EL (cell line): ENCODE measurements around the gene MID1.

Experiments used
- DNase-seq: peaks from one replicate; pipeline ENCODE4 v3.0.0-alpha.2; 2016

MID1 gene

GRCh38 chrX:10620121-10620699 is at the start of gene MID1:
MID1 (minus strand) TSS chrX:10620585; CDS start chrX:10567547, 53,038 bp downstream.
- peak; percentile 76 for DNase-seq

DNA sequence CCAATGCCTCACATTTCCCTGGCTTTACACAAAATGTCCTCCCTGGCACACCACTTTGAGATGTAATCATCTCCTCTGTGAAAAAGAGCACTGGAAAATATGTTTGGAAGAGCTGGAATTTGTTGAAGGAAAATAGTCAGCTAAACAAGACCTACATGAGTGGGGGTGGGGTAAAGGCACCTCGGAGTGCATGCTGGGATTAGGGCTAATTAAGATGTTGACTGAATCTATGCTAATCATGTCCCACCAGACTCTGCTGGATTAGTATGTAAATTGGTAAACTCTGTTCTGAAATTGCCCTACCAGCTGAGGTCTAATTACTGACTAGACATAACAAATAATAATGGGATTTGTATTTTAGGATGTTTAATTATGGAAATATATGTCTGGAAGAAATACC is 46.8 kb upstream of the MID1 start:
- DNase-seq = no peak

- no peak for DNase-seq
Observed at GRCh38 chrX:10666102-10666501, 45.7 kb upstream of the MID1 start.

GRCh38 chrX:10665681-10666080 is 45.3 kb upstream of the MID1 start:
- no peak for DNase-seq

DNA sequence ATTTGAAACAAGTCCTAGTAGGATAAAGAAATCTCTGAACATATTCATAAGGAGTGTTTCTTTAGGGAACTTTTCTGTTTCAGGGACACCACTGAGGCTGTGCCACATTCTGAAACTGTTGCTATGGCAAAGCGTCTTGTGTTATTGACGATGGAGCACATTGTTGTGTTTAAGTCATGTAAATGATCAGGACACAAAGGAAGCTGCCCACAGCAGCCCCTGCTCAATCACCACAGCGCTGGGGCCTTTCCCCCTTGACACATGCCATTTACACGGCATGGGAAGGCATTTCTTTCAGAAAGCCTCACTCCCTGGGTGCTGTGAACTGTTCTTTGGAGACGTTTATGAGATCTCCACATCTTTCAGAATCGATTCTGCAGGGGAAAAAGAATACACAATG is 39.8 kb upstream of the MID1 start:
- DNase-seq = no peak

DNA sequence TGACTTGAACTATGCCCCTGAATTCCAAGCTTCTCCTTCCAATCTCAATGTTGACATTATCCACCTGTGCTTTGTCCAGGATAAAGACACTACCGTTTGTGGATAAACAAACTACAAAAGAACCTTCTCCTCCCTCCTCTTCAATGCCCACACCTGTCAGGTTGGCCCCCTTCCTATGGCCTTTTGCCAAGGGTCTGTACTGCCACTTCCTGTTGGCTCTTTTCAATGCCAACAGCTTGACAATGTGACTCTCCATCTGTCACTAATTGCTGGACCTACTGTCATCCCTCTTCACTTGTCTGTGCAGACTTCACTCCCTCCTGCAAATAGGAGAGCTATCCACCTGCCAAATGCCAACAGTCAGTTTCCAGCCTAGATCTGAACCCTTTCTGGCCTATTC is 35.8 kb upstream of the MID1 start:
- DNase-seq = no peak

DNA sequence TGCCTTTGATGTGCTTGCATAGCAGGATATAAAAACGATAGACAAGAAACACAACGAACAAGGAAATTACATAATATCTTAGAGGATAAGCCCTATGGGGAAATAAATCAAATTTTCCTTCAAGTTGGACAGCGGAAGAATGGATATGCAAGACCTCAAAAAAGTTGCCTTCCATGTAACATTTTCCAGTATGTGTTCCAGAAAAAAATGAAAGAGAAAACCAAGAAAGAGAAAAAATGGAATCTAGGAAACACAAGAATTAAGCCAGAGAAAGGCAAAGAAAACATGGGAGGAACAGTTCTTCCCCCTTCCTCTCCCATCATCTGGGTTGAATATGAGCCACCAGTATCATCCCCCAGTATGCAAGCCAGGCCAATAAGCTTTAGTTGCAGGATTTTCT is 34.6 kb upstream of the MID1 start:
- no peak for DNase-seq

DNA sequence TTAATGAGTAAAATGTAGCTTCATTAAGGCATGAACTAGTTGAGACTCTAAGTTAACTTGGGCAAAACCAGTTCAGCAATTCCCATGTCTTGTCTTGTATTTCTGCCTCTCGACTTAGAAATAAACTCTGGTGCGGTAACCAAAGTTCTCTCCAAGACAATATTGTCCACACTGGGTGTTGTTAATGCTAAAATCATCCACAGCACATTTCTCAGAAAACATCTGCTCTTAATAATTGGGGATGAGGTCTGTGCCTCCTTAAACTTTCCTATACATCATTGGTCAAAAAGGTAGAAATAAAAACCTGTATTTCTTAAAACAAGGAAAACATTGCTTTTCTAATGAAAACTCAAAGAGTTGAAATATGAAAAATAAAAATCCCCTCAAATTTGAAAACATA is 32.9 kb upstream of the MID1 start:
- no peak for DNase-seq

DNA sequence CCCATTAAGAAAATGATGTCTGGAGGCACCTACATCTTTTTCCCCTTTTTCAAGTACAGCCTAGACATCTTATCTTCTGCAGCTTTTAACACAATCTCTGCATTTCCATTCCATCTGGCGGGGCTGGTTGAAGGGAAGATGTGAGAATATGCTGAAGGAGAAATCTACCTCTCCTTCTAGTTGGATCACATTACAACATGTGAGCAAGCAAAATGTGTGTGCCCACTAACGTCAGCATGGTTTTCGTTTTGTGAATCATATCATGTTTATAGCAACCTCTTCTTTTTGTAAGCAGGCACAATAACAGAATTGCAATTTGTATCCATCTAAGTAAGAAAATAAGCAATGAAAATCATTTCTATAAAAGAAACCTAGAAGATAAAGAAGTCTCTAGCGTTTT is 28.9 kb upstream of the MID1 start:
- no peak for DNase-seq

DNA sequence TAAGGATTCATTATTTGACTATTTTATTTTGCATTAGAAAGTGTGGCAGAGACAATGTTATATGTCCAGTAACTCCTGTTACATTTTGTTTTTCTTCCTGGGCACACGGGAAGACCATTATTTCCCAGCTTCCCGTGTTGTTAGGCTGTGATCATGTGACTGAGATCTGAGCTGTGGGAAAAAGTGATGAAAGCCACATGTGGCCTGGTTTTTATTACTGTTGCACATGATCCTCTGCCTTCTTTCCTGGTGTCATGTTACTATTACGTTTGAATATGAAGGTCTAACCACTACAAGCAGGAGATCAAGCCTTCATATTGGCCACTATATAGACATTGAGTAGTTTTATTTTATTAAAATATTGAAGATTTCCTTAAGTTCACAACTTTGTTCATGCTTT is 28.2 kb upstream of the MID1 start:
- peak; percentile 17 for DNase-seq

- DNase-seq = no peak
Observed at GRCh38 chrX:10636851-10637250, 16.5 kb upstream of the MID1 start.

- peak; percentile 66 for DNase-seq
Observed at GRCh38 chrX:10636337-10636736, 16.0 kb upstream of the MID1 start.

- DNase-seq = peak; percentile 91
Observed at GRCh38 chrX:10634392-10635161, 14.2 kb upstream of the MID1 start.

DNA sequence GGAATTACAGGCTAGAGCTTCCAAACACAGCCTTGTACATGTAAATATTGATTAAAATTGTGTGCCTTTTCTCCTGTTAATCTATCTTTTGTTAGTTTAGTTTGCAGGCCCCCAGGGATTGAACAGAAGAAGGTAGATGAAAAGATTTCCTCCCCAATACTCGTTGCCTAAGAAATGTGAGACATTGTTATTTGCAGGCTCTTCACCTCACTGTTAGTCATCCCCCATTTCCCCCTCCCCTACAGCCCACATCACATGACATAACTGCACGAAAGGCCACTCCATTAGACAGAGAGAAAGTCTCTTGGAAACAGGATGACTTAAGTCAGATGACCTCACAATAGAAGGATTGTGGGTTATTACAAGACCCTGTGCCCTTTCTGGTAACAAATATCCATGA is 13.3 kb upstream of the MID1 start:
- DNase-seq = peak; percentile 87

DNA sequence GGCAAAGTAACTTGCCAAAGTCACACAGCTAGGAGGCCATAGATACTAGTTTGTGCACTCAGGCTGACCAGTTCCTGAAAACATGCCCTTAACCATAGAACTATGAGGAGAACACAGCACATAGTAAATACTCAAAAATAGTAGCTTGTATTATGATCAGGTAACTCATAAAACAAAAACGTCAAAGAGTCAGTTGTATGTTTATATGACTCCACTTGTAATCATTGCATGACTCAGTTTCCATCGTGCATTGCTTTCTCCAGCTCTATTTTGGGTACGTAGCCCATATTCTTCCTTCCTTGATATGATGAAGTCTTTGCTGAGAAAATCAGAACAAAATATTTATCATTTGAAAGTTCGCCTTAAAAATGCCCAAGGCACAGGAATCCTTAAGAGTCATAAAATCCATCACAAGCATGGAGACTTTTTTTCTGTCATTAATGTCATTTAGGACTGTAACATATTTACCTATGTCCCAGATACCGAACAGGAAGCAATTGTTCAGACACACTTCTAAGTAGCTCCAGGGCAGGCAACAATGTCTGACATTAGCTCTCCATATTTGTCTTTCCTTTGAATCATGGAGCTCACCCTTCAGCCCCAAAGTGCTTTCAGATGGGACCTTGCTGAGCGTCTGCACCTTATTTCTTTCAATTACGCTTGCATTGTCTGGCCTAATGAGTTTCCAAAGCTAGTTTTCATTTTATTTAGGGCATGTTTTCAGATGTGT is 11.2 kb upstream of the MID1 start:
- no peak for DNase-seq

DNA sequence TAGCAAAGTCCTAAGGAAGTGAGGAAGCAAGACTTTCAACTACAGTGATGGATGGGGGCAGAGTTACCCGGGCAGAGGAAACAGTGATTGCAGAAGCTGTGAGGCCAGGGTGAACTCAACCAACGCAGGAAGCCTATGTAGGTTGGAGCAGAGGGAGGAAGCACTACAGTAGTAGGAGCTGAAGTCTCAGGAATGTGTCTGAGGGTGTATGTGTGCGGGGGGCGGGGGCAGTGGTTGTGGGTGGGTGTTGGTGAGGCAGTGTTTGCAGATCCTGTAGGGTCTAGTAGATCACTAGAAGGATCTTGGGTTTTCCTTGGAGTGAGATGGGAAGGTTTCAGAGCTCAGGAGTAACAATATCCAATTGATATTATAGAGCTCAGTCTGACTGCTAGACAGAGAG is 9.9 kb upstream of the MID1 start:
- no peak for DNase-seq

- DNase-seq = no peak
Observed at GRCh38 chrX:10629905-10630304, 9.5 kb upstream of the MID1 start.

- peak; percentile 40 for DNase-seq
Observed at GRCh38 chrX:10628906-10629305, 8.5 kb upstream of the MID1 start.

DNA sequence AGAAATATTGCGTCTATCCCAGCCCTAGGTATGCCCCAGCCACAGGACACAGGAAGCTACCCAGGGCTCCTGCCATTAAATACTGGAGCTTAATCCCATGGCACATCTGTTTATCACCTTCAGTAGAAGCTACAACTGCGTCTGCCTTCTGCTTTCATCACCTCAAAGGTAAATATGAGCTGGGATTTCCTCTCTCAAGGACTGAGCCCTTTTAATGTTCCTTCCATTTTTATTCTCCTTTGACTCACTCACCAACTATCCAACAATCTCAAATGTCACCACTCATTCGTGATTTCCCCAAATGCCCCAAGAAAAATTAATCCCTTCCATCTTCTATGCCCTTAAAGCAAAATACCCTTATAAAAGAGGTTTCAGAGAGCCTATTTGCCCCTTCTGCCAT is 1.8 kb upstream of the MID1 start:
- DNase-seq = no peak

DNA sequence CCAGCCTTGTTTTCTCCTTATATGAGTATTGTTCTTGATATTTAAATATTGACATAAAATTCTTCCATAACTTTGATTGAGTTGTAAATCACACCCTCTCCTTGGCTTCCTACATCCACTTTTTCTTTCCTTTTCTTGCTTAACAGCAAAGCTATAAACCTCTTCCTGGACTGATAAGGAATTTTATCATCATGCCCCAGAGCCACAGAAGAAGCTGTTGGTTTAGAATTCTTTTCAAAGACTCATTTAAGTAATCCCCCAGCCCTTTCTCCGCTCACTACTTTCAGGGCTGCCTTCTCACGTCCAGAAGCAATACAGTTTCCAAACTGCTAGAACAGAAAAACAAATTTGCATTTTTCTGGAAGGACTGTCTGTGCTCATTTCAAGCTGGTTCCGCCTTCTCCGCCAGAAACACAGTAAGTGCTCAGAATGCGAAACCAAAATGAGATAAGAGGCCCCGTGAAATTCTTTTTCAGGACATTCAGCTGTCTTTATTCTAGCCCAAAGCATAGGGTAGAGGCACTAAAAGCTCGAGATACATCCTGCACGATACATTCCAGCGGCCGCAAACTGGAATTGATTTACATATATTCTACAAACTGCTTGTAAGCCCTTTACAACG is 849 bp downstream of the MID1 start:
- DNase-seq = peak; percentile 15

- peak; percentile 9 for DNase-seq
Observed at GRCh38 chrX:10618961-10619360, 1.4 kb downstream of the MID1 start.

DNA sequence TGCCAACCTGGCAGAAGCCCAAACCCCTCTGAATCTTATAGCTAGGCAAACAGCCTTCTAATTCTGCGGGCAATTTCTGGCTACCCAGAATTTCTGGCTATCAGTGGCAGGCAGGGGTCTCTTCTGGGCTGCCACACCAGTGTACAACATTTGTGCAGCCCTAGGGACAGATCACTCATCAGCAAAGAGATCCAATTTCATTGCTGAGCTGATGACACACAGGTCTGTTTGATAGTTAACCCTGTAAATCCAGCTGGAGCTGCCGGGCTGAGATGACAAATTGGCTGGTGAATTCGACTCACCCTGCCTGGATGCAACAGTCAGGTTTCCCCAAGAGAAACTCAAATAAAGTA is 2.4 kb downstream of the MID1 start:
- DNase-seq = peak; percentile 69

- DNase-seq = peak; percentile 41
Observed at GRCh38 chrX:10617186-10617998, 3.0 kb downstream of the MID1 start.
